Endothelial cell of umbilical vein (primary cell): ENCODE results near the gene CNTNAP2. TPM values are rescaled to one million over a fixed set of nuclear protein-coding genes. Genes with fewer than 3 reads are reported as not detected.

Experiments
- BruUV-seq: library from RNA; stranded (reverse); fragments of 400-500 nt; replicated peaks from 2 replicates; lab custom pipeline; 2021; lab: Mats Ljungman, UMichigan
- CTCF ChIA-PET: fragments of 300-600, 350-600 bp; sonication (Branson Sonifier 250); formaldehyde crosslinking; loops from one replicate; lab custom pipeline; 2021; ENCODE audit warnings: antibody characterized with exemption, inconsistent platforms; lab: Charles Lee
- POLR2A ChIA-PET: fragments of 300-600, 350-600 bp; sonication (Branson Sonifier 250); formaldehyde crosslinking; loops from one replicate; lab custom pipeline; 2021; ENCODE audit warnings: antibody characterized with exemption, inconsistent platforms; lab: Charles Lee
- DNase-seq: peaks from one replicate; pipeline ENCODE4 v3.0.0-alpha.2; 2011; ENCODE audit warnings: low read depth, low spot score
- FAIRE-seq: peaks from 2 replicates; lab custom pipeline; 2011; peaks lifted over from hg19 to GRCh38; lab: Jason Lieb, UNC
- H2AFZ ChIP-seq: 2 replicates; pipeline ENCODE4 v1.6.0; 2012; ENCODE audit warnings: low read depth, low read length, control low read depth, inconsistent platforms
- H3K27ac ChIP-seq: 2 replicates; pipeline ENCODE4 v1.5.1; 2011; ENCODE audit warnings: low read depth, mild to moderate bottlenecking, control low read depth, low read length, moderate library complexity; ENCODE audit not compliant: insufficient read depth
- H3K27me3 ChIP-seq, 2 experiments: 2 replicates each; pipeline versions ENCODE4 v1.6.0 to v1.6.1; 2011; ENCODE audit warnings: low read length in 2 of 2, mixed read lengths in 1 of 2; ENCODE audit not compliant: control insufficient read depth in 2 of 2, insufficient read depth in 2 of 2
- H3K36me3 ChIP-seq, 2 experiments: 2 replicates in 1 of 2; 3 replicates in 1 of 2; pipeline ENCODE4 v1.5.1; 2011; ENCODE audit warnings: low read length in 2 of 2, mild to moderate bottlenecking in 1 of 2, moderate library complexity in 1 of 2; ENCODE audit not compliant: control insufficient read depth in 2 of 2, insufficient read depth in 2 of 2; ENCODE audit errors: extremely low read depth in 1 of 2
- H3K4me1 ChIP-seq: 3 replicates; pipeline ENCODE4 v1.5.1; 2011; ENCODE audit warnings: mild to moderate bottlenecking, low read length; ENCODE audit not compliant: control insufficient read depth, insufficient read depth; ENCODE audit errors: extremely low read depth
- H3K4me2 ChIP-seq: 2 replicates; pipeline ENCODE4 v1.6.1; 2011; ENCODE audit warnings: low read length, control low read depth, mixed read lengths; ENCODE audit not compliant: insufficient read depth
- H3K4me3 ChIP-seq, 3 experiments: fragments of 200-600 bp in 1 of 3; sonication (generic), shearing (Covaris generic) in 1 of 3; replicated peaks in 1 of 3; 2 replicates each; pipeline ENCODE4 v1.5.1; 2011 to 2016; ENCODE audit warnings: control low read depth in 3 of 3, low read length in 3 of 3, mild to moderate bottlenecking in 2 of 3, inconsistent platforms in 1 of 3, low read depth in 1 of 3, moderate library complexity in 1 of 3; ENCODE audit not compliant: insufficient read depth in 1 of 3
- H3K79me2 ChIP-seq: 2 replicates; pipeline ENCODE4 v1.6.0; 2012; ENCODE audit warnings: low read length, inconsistent platforms; ENCODE audit not compliant: control insufficient read depth, insufficient read depth
- H3K9ac ChIP-seq: replicated peaks from 2 replicates; pipeline ENCODE3; 2011; ENCODE audit warnings: low read length, control low read depth; ENCODE audit not compliant: insufficient read depth; ENCODE audit errors: extremely low read depth
- H3K9me1 ChIP-seq: replicated peaks from 3 replicates; pipeline ENCODE4 v1.6.0; 2011; ENCODE audit warnings: mild to moderate bottlenecking, low read length; ENCODE audit not compliant: control insufficient read depth, insufficient read depth; ENCODE audit errors: extremely low read depth
- H3K9me3 ChIP-seq: replicated peaks from 2 replicates; pipeline ENCODE4 v1.5.1; 2012; ENCODE audit warnings: low read length, inconsistent platforms; ENCODE audit not compliant: control insufficient read depth, insufficient read depth
- H4K20me1 ChIP-seq: replicated peaks from 2 replicates; pipeline ENCODE3; 2011; ENCODE audit warnings: mild to moderate bottlenecking, low read length; ENCODE audit not compliant: control insufficient read depth, insufficient read depth; ENCODE audit errors: extremely low read depth
- EZH2 ChIP-seq: IDR thresholded peaks from 2 replicates; pipeline ENCODE4 v1.6.1; 2012; ENCODE audit warnings: borderline replicate concordance, low read depth, mild to moderate bottlenecking, moderate library complexity, low read length, inconsistent platforms; ENCODE audit not compliant: severe bottlenecking
- FOS ChIP-seq: IDR thresholded peaks from 2 replicates; pipeline ENCODE4 v1.6.1; 2011; ENCODE audit warnings: mild to moderate bottlenecking, low read length, moderate library complexity, borderline replicate concordance; ENCODE audit not compliant: insufficient read depth
- GATA2 ChIP-seq: IDR thresholded peaks from 2 replicates; pipeline ENCODE4 v1.7.0; 2011; ENCODE audit warnings: low read depth, mild to moderate bottlenecking, moderate library complexity, mixed read lengths, low read length; ENCODE audit not compliant: insufficient read length, insufficient read depth
- JUN ChIP-seq: IDR thresholded peaks from 2 replicates; pipeline ENCODE4 v1.6.1; 2011; ENCODE audit warnings: borderline replicate concordance, low read depth; ENCODE audit not compliant: insufficient read length, insufficient read depth
- MYC ChIP-seq: IDR thresholded peaks from one replicate; pipeline ENCODE4 v1.6.1; 2011; ENCODE audit warnings: mild to moderate bottlenecking, low read depth, low read length
- POLR2A ChIP-seq: IDR thresholded peaks from 2 replicates; pipeline ENCODE4 v1.6.1; 2012; ENCODE audit warnings: low read depth, mild to moderate bottlenecking, control low read depth, low read length
- POLR2AphosphoS5 ChIP-seq: IDR thresholded peaks from 2 replicates; pipeline ENCODE4 v1.6.1; 2012; ENCODE audit warnings: low read depth, mild to moderate bottlenecking, control low read depth, low read length, moderate library complexity; ENCODE audit not compliant: insufficient read depth
- dilution Hi-C: fragments of 300-500 bp; cut with MboI; formaldehyde crosslinking; loops from one replicate; pipeline ENCODE4 v1.15.0; 2019; ENCODE audit warnings: low sequenced_read_pairs; ENCODE audit not compliant: extremely low pct_ligation_motif_present
- intact Hi-C: fragments of 100-400 bp; cut with micrococcal nuclease; formaldehyde crosslinking; loops from one replicate; pipeline ENCODE4 v1.10.0; 2022
- polyA plus RNA-seq, 4 experiments: library from polyadenylated mRNA; depleted of rRNA in 3 of 4; stranded (reverse) in 3 of 4; unstranded in 1 of 4; fragments of >200 nt; gene quantifications; 2 replicates each; pipeline versions ENCODE4 v1.2.1 to v1.2.3, GENCODE V29; 2011 to 2012; ENCODE audit warnings: missing spikeins in 1 of 4
- total RNA-seq: library from RNA; stranded (reverse); gene quantifications from 2 replicates; pipeline ENCODE4 v1.2.3, GENCODE V29; 2021
- TF ChIP-seq, protein P1 (sequence below): IDR thresholded peaks from 2 replicates; pipeline ENCODE4 v1.6.1; 2011; ENCODE audit not compliant: insufficient read depth, insufficient read length
- TF ChIP-seq, protein P2 (sequence below), 2 donors: IDR thresholded peaks; 1 replicate in 1 of 2; 2 replicates in 1 of 2; pipeline ENCODE4 v1.5.1; 2011; ENCODE audit warnings: low read length in 2 of 2, mild to moderate bottlenecking in 2 of 2, moderate library complexity in 2 of 2, control low read depth in 1 of 2, inconsistent platforms in 1 of 2, low read depth in 1 of 2; ENCODE audit not compliant: insufficient read depth in 1 of 2; ENCODE audit errors: extremely low read depth in 1 of 2

Gene CNTNAP2
- total and polyA plus RNA-seq, 2 donors (not counting 3 experiments of a cell fraction or from before 2014, with no cell fraction given): not detected

DNA sequence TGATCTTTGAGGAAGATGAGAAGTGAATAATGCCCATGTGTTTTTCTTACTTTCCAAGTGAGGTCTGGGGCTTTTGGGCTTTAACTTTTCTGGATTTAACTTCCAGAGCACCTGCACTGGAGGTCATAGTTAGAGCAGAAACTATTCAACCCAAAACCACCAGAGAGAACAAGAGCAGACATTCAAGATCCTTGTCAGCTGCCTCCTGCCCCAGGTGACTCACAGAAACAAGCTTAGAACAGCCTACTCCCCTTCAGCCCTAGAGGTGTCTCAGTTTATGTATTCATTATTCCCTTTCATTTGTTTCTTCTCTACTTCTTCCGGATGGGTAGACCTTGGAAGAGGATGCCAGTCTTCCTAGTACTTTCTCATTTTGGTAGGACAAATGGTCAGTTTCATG, 270.5 kb downstream of the CNTNAP2 start:
- ChIA-PET CTCF (no interaction called here), POLR2A (no interaction called here)
- no peaks in the 10 kb centered on the region for H3K9me1 ChIP-seq
- FAIRE-seq: no peak
- no TSS peak for BruUV-seq
- no peak overlapping the region for H3K4me2 ChIP-seq
- H3K36me3 ChIP-seq: no peaks in the 10 kb centered on the region
- H2AFZ ChIP-seq: no peak overlapping the region
- H3K79me2 ChIP-seq: no peaks in the 10 kb centered on the region
- H3K27ac ChIP-seq: no peak overlapping the region
- no peak for DNase-seq
- intact Hi-C loops (no loop called here), dilution Hi-C loops (no loop called here)
- H3K9me3 ChIP-seq: peaks cover 4% of the 10 kb centered on the region
- no peaks in the 10 kb centered on the region for H4K20me1 ChIP-seq
- H3K27me3 ChIP-seq: no peaks in the 10 kb centered on the region
- H3K4me3 ChIP-seq: no peak overlapping the region
- TF ChIP-seq, protein P1, sequence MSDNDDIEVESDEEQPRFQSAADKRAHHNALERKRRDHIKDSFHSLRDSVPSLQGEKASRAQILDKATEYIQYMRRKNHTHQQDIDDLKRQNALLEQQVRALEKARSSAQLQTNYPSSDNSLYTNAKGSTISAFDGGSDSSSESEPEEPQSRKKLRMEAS: no peak
- TF ChIP-seq MYC: no peak
- TF ChIP-seq, protein P2, sequence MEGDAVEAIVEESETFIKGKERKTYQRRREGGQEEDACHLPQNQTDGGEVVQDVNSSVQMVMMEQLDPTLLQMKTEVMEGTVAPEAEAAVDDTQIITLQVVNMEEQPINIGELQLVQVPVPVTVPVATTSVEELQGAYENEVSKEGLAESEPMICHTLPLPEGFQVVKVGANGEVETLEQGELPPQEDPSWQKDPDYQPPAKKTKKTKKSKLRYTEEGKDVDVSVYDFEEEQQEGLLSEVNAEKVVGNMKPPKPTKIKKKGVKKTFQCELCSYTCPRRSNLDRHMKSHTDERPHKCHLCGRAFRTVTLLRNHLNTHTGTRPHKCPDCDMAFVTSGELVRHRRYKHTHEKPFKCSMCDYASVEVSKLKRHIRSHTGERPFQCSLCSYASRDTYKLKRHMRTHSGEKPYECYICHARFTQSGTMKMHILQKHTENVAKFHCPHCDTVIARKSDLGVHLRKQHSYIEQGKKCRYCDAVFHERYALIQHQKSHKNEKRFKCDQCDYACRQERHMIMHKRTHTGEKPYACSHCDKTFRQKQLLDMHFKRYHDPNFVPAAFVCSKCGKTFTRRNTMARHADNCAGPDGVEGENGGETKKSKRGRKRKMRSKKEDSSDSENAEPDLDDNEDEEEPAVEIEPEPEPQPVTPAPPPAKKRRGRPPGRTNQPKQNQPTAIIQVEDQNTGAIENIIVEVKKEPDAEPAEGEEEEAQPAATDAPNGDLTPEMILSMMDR (IDR thresholded peaks at IDR 0.05; ENCODE audit: extremely low read depth in 1 of 2, insufficient read depth in 1 of 2, low read depth in 1 of 2, low read length in 2 of 2): no peak
- no peaks in the 10 kb centered on the region for H3K4me1 ChIP-seq
- no peak overlapping the region for H3K9ac ChIP-seq

DNA sequence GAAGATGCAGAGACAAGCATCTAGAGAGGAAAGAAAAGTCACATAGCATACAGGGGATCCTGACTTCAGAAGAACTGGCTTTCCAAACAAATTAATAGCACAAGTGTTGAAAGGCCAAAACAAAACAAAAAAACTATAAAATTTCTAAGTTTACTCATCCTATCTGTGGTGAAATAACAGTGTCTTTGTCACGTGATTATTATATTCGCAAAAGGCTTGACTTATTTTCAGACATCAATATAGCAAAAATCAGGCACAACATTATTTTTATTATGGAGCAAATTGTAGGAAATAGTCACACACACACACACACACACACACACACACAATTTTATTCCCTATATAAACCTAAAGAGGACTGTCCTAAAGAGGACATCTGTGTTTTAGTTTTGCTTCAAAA, 272.3 kb downstream of the CNTNAP2 start:
- no peak for DNase-seq
- H3K4me1 ChIP-seq: no peaks in the 10 kb centered on the region
- TF ChIP-seq POLR2A (no peak), MYC (no peak), POLR2AphosphoS5 (no peak), GATA2 (no peak), EZH2 (no peak), FOS (no peak), JUN (no peak)
- TF ChIP-seq, protein P1: no peak
- TF ChIP-seq, protein P2 (IDR thresholded peaks at IDR 0.05; ENCODE audit: extremely low read depth in 1 of 2, insufficient read depth in 1 of 2, low read depth in 1 of 2, low read length in 2 of 2): no peak
- CTCF ChIA-PET: no interaction called here
- no peak overlapping the region for H3K4me3 ChIP-seq
- no peak overlapping the region for H2AFZ ChIP-seq
- H4K20me1 ChIP-seq: no peaks in the 10 kb centered on the region
- no peaks in the 10 kb centered on the region for H3K36me3 ChIP-seq
- H3K79me2 ChIP-seq: no peaks in the 10 kb centered on the region
- no peak overlapping the region for H3K4me2 ChIP-seq
- intact Hi-C loops: no loop called here
- H3K27me3 ChIP-seq: no peaks in the 10 kb centered on the region
- dilution Hi-C loops: no loop called here
- no peak overlapping the region for H3K27ac ChIP-seq
- H3K9me3 ChIP-seq: peaks cover 4% of the 10 kb centered on the region
- H3K9ac ChIP-seq: no peak overlapping the region
- no TSS peak for BruUV-seq
- POLR2A ChIA-PET: no interaction called here
- FAIRE-seq: no peak
- no peaks in the 10 kb centered on the region for H3K9me1 ChIP-seq
